Astrocyte of the spinal cord (primary cell): ENCODE data around the gene NUDT16.

Experiments used
- DNase-seq: peaks from one replicate; pipeline ENCODE4 v3.0.0; 2011; ENCODE audit warnings: low read depth, low spot score
- H3K4me3 ChIP-seq: 2 replicates; pipeline ENCODE4 v1.5.1; 2011; ENCODE audit warnings: low read depth, mild to moderate bottlenecking, low read length, moderate library complexity
- in situ Hi-C: cut with HindIII; loops from 2 replicates; pipeline ENCODE4 v1.10.0; 2017; ENCODE audit warnings: low sequenced_read_pairs
- TF ChIP-seq, protein P1 (sequence below): IDR thresholded peaks from 2 replicates; pipeline ENCODE4 v1.5.1; 2012; ENCODE audit warnings: low read depth, mild to moderate bottlenecking, low read length, inconsistent platforms

Gene NUDT16

DNA sequence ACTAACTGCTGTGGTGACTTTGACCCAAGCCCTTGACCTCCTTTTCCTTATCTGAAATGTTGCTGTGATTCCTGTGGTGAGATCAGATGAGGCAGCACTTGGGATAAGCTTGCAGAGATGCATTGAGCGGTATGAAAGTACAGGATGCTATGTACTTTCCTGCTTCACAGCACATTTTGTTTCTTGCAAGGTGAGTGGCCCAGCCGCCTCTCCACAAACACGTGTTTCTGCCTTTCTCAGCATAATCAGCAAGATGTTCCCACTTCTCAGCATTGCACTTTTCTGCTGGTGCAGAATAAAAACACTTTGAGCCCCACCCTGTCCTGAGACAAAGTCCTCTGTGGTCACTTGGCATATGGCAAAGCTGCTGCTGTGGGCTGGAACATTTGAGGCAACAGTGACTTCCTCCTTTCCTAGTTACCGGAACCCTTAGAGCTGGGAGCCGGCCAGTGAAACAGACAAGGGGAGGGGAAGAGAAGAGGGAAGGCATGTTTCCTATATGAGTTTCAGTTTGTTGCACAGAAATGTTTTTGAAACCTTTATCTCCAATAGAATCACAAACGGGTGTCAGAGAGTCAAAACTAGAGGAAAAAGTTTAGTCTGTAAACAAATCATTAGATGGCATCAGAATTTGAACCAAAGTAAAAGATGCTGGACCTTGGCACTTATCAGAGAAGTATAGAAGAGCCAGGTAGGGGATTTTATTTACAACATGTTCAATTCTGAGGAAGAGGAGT lies 5.0 kb downstream of the NUDT16 start:
- peak; percentile 21 for DNase-seq
- TF ChIP-seq, protein P1, sequence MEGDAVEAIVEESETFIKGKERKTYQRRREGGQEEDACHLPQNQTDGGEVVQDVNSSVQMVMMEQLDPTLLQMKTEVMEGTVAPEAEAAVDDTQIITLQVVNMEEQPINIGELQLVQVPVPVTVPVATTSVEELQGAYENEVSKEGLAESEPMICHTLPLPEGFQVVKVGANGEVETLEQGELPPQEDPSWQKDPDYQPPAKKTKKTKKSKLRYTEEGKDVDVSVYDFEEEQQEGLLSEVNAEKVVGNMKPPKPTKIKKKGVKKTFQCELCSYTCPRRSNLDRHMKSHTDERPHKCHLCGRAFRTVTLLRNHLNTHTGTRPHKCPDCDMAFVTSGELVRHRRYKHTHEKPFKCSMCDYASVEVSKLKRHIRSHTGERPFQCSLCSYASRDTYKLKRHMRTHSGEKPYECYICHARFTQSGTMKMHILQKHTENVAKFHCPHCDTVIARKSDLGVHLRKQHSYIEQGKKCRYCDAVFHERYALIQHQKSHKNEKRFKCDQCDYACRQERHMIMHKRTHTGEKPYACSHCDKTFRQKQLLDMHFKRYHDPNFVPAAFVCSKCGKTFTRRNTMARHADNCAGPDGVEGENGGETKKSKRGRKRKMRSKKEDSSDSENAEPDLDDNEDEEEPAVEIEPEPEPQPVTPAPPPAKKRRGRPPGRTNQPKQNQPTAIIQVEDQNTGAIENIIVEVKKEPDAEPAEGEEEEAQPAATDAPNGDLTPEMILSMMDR = no peak

DNA sequence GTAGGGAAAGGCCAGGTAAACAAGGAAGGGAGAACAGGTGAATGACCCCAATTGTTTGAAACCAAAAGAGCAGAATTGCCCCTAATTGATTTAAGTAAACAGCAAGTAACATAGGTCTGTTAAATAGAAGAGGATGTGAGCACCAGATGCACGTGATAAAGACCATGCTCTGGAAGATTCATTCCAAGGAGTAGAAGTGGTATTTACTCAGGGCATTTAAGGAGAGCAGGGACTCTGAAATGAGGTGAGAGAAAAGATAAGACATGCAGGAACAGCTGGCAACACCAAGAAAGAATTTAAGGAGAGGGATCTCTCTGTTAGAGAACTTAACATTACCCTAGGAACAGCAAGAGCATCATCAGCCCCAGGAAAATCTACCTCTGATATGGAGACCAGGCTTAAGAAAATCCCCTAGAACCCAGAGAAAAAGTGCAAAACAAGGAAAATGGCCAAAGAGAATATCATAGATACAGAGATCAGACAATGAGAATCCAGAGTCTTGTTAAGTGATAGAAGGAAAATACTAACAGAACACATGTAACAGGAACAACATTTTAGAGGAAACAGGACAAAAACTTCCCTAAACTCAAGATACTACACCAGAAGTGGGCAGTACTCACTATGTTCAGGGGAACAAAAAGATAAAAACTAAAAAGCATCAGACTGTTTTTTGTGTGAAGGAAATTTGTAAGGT lies 6.4 kb downstream of the NUDT16 start:
- no peak for DNase-seq
- in situ Hi-C loops = no loop called here
- TF ChIP-seq, protein P1 = no peak
- H3K4me3 ChIP-seq = no peak overlapping the region

More for the DNA sequence above, 5.0 kb downstream of the NUDT16 start:
- in situ Hi-C loops = no loop called here
- H3K4me3 ChIP-seq = no peak overlapping the region

DNA sequence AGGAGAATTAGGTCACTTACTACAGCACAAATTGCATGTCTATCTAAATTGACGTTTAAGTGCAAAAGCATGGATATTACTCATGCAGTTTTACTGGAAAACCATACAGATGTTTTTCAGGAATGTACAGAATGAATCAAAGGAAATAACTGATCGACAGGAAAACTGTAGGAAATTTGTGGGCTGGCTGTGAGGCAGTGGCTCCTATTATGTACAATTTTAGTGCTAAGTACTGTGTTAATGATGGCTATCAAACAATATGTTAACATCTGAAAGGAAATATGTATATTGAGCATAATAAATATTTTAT lies 6.9 kb downstream of the NUDT16 start:
- in situ Hi-C loops = no loop called here
- H3K4me3 ChIP-seq = no peak overlapping the region
- no peak for DNase-seq
- TF ChIP-seq, protein P1 = no peak

DNA sequence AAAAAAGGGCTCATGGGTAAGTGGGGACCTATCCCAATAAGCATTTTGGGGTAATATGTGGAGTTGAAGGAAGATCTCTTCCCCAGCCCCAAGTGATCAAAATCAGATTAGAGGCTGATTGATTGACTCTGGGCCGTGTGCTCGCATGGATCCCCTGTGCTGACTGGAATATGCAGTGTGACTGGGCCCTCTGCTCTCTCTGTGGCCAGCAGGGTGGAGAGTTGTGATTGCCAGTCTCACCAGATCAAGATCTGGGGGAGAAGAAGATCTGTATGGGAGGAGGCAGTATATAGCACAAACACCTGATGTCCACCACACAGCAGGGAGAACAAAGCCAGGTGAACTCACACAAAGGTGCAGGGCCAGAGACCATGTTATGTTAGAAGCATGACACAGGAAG lies 8.8 kb downstream of the NUDT16 start:
- DNase-seq = no peak
- TF ChIP-seq, protein P1 = no peak
- no peak overlapping the region for H3K4me3 ChIP-seq
- in situ Hi-C loops = no loop called here

DNA sequence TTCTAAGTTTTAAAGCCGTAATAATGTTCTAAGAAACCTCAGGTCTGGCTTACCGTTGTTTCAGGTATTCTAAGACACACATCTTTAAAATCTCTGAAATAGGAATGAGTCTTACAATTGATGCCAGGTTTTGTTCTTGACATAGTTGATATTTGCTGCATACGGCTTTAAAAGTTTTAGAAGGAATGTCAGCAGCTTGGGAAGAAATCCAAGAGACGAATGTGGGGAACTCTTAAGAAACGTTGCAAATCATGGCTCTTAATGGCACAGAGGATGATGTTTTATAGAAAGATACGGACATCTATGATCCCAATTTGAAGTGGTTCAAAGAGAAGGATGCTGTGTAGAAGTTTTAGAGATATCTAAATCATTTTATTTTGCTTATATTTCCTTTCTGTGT lies 11.5 kb downstream of the NUDT16 start:
- no peak for DNase-seq
- in situ Hi-C loops = no loop called here
- H3K4me3 ChIP-seq = no peak overlapping the region
- TF ChIP-seq, protein P1 = no peak

DNA sequence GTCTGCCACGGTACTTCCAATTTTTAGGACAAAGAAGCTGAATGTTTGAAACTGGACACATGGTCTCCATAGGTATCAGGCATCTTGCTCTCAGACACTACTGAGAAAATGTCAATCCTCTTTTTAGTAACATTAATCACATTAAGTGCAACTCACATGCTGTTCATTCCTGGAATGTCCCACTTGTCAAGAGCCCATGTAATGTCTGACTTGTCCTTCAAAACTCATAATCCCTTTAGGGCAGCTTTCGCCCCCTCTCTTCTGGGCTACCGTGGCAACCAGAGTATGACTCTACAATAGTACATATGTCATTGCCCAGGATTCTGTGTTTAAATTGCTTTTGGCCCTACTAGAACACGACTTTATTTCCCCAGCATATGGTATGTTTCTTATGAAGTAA lies 12.3 kb downstream of the NUDT16 start:
- no peak for DNase-seq
- TF ChIP-seq, protein P1 = no peak
- in situ Hi-C loops = no loop called here
- H3K4me3 ChIP-seq = no peak overlapping the region
